Measurements from ENCODE around the gene ANKLE1. TPM values are rescaled to one million over a fixed set of nuclear protein-coding genes. Genes with fewer than 3 reads are reported as not detected.
"Not testable (repeated sequence)": the region's sequence is repeated elsewhere in the genome, so short reads cannot be mapped to it uniquely, and the experiment has no call there.

Gene ANKLE1
- total RNA-seq, 1 donor from 2014 or later: 0.04 TPM

DNA sequence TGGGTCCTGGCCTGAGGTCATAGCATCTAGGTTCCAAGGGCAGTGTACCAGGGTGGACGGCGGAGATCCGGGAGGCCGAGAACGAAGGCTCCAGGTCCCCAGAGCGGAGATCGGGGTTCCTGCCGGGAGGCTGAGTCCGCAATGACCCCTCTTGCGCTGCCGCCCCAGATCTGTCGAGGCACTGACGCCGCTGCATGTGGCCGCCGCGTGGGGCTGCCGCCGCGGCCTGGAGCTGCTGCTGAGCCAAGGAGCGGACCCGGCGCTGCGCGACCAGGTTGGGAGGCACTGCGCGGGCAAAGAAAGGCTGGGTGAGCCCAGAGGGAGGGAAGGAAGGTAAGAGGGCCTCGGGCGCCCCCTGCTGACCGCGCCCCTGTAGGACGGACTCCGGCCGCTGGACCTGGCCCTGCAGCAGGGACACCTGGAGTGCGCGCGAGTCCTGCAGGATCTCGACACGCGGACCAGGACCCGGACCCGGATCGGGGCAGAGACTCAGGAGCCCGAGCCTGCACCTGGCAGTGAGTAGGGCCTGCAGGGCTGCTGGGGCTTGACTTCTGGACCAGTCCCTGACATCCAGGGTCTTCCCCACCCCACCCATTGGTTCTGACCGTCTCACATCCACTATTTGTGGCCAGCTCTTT, 906 bp downstream of the ANKLE1 start:
- ATAC-seq: peak; percentile 90

DNA sequence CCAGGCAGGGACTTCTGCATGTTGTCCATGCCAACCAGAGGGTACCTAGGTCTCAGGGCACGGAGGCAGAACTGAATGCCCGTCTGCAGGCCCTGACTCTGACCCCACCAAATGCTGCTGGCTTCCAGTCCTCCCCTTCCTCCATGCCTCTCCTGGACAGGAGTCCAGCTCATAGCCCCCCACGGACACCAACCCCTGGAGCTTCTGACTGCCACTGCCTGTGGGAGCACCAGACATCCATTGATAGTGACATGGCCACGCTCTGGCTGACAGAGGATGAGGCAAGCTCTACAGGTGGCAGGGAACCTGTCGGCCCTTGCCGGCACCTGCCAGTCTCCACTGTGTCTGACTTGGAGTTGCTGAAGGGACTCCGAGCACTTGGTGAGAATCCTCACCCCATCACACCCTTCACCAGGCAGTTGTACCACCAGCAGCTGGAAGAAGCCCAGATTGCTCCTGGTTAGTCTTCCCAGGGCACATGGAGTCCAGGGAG, 1.8 kb downstream of the ANKLE1 start:
- ATAC-seq: no peak

DNA sequence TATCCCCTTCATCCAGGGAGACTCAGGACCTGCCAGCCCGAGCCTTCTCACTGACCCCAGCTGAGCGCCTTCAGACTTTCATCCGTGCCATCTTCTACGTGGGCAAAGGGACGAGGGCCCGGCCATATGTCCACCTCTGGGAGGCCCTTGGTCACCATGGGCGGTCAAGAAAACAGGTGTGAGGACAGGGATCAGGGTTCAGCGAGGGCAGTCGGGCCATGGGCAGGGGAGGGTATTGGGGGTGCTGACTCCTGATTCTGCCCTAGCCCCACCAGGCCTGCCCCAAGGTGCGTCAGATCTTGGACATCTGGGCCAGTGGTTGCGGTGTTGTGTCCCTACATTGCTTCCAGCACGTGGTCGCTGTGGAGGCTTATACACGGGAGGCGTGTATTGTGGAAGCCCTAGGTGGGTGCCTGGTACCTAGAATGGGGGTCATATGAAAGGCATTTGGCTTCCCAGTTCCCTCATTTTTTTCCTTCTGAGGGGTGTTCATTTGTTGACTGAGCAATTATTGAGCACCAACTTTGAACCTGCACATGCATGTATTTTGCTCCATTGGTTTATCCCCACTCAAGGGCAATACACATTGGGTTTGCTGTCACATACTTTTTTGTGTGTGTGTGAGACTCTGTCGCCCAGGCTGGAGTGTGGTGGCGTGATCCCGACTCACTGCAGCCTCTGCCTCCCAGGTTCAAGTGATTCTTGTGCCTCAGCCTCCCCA, 3.9 kb downstream of the ANKLE1 start:
- ATAC-seq: no peak

DNA sequence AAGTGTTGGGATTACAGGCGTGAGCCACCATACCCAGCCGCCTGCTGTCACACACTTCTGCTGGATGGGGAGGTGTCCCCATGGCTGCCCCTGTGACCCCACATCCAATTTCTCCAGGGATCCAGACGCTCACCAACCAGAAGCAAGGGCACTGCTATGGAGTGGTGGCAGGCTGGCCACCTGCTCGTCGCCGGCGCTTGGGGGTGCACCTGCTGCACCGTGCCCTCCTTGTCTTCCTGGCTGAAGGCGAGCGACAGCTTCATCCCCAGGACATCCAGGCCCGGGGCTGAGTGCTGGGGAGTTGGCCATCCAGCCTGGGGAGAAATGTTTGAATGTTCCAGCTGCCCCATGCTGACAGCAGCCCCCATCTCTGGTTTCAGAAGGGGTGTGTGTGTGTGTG, 4.6 kb downstream of the ANKLE1 start:
- no peak for ATAC-seq

DNA sequence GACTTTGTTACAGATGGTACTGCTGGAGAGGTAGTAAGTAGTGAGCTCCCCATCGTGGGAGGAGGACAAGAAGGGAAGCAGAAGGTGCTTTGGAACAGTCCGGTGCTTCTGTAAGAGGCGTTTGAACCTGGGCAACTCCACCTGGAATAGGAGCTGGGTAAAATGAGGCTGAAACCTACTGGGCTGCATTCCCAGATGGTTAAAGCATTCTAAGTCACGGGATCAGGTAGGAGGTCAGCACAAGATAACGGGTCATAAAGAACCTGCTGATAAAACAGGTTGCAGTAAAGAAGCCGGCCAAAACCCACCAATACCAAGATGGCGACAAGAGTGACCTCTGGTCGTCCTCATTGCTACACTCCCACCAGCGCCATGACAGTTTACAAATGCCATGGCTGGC, 5.1 kb downstream of the ANKLE1 start:
- ATAC-seq: no peak

DNA sequence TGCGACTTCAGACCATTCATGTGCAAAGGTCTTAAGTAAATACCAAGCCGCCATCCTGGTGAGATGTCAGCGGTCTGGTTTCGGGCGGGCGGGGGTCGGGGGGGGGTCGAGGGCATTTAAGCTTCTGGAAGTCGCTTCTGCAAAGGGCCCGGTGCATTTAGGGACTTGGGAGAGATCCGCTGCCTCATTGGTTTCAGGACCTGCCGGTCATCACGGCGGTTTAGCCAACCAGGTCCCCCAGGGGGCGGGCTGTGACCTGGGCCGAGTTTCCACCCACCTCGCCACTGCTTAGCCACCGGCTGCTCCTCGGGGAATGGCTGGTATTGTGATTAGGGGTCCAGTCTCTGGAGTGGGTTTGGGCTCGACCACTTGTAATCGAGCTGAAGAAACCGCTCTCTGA, 7.8 kb downstream of the ANKLE1 start:
- ATAC-seq: no peak

DNA sequence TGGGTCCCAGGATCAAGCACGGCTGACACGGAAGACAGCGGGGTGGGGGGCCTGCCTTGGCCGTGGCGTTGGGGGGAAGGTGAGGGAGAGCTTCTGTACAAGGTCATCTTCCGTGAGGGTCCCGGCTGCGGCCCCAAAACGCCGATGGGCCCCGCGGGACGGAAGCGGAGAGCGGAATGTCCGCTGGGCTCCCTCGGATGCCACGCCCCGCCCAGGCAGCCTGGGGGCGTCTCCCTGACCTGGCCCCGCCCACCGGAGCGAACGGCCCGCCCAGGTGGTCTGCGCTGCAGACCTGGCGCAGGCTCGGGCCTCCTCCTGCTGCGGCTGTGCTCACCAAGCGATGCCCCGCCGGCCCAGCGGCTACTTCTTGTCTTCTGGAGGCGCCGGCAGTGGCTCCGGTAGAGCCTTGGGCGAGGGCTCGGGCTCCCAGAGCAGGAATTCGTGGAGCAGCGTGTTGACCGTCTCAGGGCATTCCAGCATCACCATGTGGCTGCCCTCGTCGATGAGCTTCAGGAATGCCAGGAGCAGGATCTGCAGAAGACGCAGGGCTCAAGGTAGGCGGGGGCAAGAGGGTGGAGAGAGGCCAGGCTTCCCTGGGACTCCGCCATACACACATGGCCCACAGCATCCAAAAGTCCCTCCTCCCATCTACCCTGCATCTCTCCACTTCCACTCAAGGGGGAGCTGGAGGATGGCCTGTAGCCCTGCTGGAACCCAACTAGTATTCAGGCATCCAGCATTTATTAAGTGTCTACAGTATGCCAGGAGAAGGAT, 10.8 kb downstream of the ANKLE1 start:
- peak; percentile 90 for ATAC-seq

DNA sequence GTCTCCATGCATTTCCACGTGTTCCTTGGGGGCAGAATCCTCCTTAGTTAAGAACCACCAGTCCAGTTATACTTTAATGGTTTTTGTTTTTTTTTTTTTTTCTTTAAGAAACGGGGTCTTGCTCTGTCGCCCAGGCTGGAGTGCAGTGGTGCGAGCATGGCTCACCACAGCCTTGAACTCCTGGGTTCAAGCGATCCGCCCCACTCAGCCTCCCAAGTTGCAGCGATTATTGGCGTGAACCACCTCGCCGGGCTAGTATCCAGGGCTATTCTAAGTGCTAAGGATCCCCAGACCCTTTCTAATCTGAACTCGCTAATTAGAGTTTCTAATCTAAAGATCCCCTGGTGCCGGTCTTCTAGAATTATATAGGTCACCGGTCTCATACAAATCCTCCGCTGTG, 11.9 kb downstream of the ANKLE1 start:
- ATAC-seq: no peak

DNA sequence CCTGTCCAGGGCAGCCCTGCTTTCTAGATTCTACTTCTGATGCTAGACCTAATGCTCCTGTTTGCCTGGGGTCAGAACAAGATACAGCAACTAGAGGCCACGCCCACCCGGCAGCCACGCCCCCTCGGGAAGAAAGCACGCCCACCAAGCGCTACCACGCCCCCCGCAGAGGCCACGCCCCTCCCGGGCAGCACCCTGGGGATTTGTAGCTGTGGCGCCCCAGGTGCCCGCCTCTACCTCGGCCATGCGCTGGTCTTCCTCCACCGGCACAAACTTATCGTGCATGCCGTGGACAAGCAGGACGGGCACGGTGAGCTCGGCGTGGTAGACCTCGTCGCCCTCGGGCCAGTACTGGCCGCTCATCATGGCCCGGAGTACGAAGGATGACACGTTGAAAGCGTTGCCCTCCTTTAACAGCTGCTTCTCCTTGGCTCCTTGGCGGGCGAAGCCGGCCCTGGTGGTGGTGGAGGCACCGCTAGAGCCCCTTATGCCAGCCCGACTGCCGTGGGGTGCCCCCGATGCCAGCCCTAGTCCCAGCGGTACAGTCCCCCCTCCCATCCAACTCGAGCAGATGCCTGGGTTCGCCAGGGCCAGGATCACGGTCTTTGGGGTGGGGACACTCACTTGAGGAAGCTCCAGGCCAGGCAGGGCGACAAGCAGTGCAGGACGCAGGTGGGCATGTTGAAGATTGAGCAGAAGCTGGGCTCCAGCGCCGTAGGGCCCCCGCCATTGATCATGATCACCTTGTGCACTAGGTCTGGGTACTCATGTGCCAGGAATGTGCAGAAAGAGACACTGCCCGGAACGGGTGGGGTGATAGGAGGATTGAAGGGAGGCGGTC, 12.6 kb downstream of the ANKLE1 start:
- peak; percentile 17 for ATAC-seq

DNA sequence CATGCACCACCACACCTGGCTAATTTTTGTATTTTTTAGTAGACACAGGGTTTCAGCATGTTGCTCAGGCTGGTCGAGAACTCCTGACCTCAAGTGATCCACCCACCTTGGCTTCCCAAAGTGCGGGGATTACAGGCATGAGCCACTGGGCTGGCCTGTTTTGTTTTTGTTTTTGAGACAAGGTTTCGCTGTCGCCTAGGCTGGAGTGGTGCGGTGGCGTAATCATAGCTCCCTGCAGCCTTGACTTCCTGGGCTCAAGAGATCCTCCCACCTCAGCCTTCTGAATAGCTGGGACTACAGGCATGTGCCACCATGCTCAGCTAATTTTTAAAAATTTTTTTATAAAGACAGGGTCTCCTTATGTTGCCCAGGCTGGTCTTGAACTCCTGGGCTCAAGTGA, 13.8 kb downstream of the ANKLE1 start:
- not testable (repeated sequence) for ATAC-seq

DNA sequence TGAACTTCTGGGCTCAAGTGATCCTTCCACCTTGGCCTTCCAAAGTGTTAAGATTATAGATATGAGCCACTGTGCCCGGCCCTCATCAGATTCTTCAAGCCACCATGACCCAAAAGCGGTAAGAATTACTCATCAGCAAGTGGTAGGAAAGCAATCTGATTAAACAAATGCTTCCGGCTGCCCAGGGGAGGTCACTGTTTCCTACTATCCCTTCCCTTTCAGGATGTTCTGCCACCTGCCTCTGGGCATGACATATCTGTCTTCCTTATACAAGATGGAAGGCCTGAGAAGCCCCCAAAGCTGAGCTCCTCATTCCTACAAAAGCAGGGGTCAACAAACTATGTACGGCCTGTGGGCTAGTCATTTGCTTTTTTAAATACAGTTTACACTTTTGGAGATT, 14.6 kb downstream of the ANKLE1 start:
- ATAC-seq: peak; percentile 5

DNA sequence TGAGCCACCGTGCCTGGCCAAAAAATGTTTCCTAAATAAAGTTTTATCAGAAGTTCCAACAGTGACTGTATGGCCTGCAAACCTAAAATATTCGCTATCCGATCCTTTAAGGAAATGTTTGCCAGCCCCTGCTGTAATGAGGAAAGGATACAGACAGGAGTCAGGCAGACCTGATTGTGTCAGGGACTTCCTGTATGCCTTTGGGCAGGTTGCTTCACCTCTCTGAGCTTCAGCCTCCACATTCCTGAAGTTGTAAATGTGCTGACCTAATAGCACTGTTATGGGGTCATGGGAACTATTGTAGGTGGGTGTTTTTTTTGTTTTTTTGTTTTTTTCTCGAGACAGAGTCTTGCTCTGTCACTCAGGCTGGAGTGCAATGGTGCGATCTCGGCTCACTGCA, 15.3 kb downstream of the ANKLE1 start:
- no peak for ATAC-seq

DNA sequence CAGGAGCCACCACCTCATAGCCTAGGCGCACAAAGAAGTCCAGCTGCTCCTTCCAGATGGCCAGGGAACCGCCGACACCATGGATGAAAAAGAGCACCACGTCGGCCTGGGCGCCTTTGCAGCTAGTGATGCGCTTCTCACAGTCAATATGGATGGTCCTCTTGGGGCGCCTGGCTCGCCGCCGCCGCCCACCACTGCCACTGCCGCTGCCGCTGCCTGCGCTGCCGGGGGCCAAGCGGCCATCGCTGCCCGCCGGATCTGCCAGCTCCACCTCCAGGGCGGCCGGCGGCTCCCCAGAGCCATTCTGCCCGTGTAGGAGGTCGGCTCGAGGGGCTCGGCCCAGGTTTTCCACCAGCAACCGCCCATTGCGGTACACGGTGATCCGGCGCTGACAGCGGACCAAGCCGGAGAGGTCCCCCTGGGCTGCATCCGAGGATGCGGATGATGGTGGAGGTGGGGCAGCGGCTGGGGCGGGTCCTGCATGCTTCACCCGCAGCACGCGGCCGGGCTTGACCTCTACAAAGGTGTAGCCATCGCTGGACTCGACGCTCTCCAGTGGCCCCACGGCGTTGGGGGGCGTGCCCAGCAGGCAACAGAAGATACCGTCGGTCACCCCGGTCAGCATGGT, 19.4 kb downstream of the ANKLE1 start:
- no peak for ATAC-seq

DNA sequence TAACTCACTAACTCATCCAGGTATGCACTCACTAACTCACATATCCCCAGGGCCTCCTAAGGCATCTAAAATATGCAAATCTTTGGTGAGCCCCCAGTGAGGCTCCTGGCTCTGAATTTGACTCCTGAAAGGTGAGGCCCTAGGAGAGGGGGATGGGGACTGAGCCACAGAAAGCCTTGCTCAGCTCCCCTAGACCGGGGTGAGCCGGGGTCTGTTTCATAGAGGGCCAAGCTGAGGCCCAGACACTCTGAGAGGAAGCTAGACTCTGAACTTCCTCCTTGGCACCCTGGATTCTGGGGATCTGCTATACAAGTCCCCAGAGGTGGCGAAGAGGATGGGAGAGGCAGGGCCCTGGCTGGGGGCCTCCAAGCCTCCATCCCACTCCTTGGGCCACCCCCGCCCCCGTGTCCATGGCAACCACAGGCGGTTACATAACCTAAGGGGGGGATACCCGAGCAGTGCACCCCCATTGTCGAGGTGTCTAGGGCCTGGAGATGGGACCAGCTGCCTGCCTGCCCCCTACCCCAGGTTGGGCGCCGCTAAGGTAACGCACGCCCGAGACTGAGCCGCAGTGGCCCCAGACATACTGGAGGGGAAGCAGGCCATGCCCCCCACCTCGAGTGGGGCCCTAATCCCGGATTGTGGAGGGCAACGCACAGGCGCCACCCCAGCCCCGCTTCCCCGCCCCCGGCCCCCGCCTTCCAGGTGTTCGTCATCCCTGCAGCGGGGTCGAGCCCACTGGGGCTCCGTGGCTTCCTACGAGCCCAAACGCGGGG, 20.9 kb downstream of the ANKLE1 start:
- no peak for ATAC-seq

DNA sequence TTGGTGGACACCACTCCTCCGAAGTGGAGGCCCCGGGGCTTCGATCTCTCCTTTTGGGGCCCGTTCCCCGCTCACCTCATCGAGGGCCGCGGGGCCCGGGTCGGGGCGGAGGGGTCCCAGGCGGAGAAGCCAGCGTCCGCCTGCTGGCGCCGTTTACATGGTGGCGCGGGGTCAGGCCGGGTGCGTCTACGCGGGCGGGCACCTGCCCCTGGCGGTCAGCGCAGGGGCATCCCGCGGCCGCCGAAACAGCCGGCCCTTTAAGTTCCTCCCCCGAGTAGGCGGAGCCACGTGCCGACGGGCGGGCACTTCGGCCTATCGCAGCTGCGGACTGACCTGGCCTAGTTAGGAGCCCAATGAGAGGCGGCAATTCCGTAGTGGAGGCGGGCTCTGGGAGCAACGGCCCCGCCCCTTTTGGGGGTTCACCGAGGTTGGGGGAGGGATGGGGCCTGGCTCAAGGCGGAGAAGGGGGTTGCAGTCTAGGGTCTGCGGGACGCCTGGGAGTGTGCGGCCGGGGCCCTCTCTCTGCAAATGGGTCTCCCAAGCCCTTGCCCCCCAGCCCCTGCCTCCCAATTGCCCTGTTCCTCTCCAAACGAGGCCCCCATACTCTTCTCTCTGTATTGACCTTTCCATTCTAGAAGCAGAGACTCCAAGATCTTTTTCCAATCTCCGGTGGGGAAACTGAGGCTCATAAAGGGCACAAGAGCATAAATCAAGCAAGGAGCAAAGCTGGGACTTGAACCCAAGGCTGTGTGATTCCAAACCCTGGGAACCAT, 21.7 kb downstream of the ANKLE1 start, which contains the start of gene ABHD8:
Gene ABHD8 (minus strand): TSS at position 259 of the 773 bp plus-strand sequence. CDS start 1,809 bp downstream, outside the sequence.
- peak; percentile 71 for ATAC-seq

DNA sequence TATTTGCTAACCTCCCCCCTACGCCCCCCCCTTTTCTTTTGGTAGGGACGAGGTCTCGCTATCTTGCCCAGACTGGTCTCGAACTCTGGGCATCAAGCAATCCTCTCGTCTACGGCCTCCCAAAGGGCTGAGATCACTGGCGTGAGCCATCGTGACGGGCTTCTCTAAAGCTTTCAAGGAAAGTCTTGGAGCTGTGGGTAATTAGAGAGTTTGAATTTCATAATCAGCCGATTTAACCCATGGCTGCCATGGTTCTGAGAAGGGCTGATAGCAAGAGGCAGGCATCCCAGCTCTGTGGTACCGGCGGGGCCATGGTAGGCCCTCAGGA, 22.2 kb downstream of the ANKLE1 start:
- no peak for ATAC-seq

DNA sequence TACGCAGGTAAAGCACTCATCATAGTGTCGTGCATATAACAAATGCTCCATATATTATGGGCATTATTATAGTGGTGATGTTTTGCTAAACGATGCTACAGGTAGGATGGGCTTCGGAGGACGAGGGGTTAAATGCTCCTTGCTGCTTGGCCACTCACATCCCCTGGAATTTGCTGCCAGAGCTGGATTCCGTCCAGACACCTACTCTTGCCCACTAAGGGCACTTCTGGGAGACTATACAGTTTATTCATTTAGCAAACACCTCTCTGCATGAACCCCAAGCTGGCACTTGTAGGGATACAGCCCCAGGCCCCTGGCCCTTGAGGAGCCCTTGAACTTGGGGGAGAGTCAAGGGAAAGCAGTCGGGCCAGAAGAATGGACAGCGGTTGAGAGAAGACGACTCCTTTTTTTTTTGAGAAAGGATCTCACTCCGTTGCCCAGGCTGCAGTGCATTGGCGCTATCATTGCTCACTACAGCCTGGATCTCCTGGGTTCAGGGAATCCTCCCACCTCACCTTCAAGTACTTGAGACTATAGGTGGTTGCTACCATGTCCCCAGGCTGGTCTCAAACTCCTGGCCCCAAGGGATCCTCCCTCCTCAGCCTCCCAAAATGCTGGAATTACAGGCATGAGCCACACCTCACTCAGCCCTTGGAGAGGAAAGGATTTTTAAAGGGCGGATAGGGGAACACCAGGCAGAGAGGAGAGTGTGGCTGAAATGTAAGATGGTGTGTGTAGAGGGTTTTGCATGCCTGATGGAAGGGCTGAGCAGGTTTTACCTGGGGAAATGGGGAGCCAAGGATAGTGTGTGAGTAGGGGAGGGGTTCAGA, 22.9 kb downstream of the ANKLE1 start:
- ATAC-seq: no peak

DNA sequence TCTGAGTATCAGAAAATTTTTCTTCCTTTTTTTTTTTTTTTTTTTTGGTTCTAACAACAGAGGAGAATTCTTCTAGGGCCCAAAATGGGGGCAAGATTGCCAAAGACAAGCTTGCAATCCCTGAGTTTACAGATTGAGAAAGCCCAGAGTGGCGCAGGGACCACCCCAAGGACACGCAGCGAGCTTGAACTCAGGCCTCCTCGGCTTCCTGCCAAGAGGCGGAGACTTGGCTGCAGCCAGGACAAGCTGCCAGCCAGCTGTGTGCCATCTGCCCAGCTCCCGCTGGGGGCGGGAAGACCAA, 23.5 kb downstream of the ANKLE1 start:
- ATAC-seq: no peak

DNA sequence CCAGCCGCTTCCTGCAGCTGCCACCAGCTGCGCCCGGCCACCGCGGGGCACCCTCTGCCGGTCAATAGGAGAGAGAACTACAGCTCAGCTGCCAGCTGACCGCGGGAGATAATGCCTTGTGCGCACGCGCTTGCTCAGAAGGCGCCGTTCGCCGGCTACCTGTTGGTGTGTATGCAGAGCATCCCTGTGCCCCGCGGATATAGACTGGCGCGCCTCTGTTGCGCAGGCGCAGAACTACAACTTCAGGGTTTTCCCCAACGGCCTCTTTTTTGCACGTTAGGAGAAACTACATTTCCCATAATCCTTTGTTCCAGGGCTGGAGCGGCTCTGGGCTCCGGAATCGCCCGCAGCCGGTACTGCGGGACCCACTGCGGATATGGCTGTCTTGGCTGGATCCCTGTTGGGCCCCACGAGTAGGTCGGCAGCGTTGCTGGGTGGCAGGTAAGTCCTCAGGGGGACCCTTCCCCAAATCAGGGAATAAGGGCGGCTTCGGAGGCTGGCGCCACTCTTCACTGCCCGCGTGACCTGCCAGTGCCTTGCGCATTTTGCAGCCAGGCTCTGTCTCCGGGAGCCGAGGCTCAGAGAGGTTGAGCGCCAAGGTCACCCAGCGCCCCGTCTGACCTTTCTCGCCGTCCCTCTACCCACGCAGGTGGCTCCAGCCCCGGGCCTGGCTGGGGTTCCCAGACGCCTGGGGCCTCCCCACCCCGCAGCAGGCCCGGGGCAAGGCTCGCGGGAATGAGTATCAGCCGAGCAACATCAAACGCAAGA, 24.0 kb downstream of the ANKLE1 start, which contains the start of gene MRPL34:
Gene MRPL34 (plus strand): TSS at position 356 of the 768 bp plus-strand sequence. CDS start 21 bp downstream, at position 377.
- ATAC-seq: peak; percentile 86
